HepG2 (cell line): ENCODE measurements around the gene BRIP1. TPM values are rescaled to one million over a fixed set of nuclear protein-coding genes. Genes with fewer than 3 reads are reported as not detected.

ENCODE experiments used
- ATAC-seq: fragments of 200-7000 bp; cut with Tn5 transposase; 3 replicates; pipeline ENCODE4 v1.9.1; 2020; ENCODE audit warnings: mild to moderate bottlenecking, moderate library complexity
- BruUV-seq: library from RNA; stranded (reverse); fragments of 400-500 nt; replicated peaks from 2 replicates; lab custom pipeline; 2021; lab: Mats Ljungman, UMichigan
- CTCF ChIA-PET: fragments of 300-600 bp; formaldehyde crosslinking; extraction: SDS; loops from one replicate; lab custom pipeline; 2021; ENCODE audit warnings: low total read pairs, inconsistent platforms, low intra/inter-chr PET ratio; lab: Yijun Ruan, JAX
- POLR2A ChIA-PET: fragments of 350-600 bp; sonication (Branson Sonifier 250); formaldehyde crosslinking; loops from one replicate; lab custom pipeline; 2020; ENCODE audit warnings: antibody characterized with exemption, inconsistent platforms; lab: Yijun Ruan, JAX
- DNase-seq: peaks from one replicate; pipeline ENCODE4 v3.0.0-alpha.2; 2015; ENCODE audit warnings: low spot score
- FAIRE-seq: peaks from 3 replicates; lab custom pipeline; 2011; peaks lifted over from hg19 to GRCh38; lab: Jason Lieb, UNC
- H2AFZ ChIP-seq: one replicate; pipeline ENCODE4 v1.6.1; 2011; ENCODE audit warnings: low read length, inconsistent platforms
- H3K27ac ChIP-seq: fragments of 300-600 bp; 3 replicates; pipeline ENCODE4 v1.8.0; 2011; ENCODE audit warnings: mixed run types, mild to moderate bottlenecking, mixed read lengths, low read length, inconsistent platforms; ENCODE audit not compliant: insufficient read depth; ENCODE audit errors: extremely low read length
- H3K27me3 ChIP-seq, 2 experiments: fragments of 200-600 bp in 1 of 2; 2 replicates in 1 of 2; 3 replicates in 1 of 2; pipeline versions ENCODE4 v1.6.0 to v1.8.0; 2011; ENCODE audit warnings: low read length in 2 of 2, mild to moderate bottlenecking in 2 of 2, moderate library complexity in 2 of 2, inconsistent platforms in 1 of 2; ENCODE audit not compliant: insufficient read depth in 2 of 2, control insufficient read depth in 1 of 2
- H3K36me3 ChIP-seq, 2 experiments: fragments of 200-600 bp in 1 of 2; replicated peaks in 1 of 2; 2 replicates in 1 of 2; 3 replicates in 1 of 2; pipeline versions ENCODE4 v1.5.1 to v1.8.0; 2011; ENCODE audit warnings: low read length in 2 of 2, inconsistent platforms in 1 of 2; ENCODE audit not compliant: insufficient read depth in 2 of 2, control insufficient read depth in 1 of 2
- H3K4me1 ChIP-seq: 2 replicates; pipeline ENCODE4 v1.5.1; 2012; ENCODE audit warnings: low read length, inconsistent platforms; ENCODE audit not compliant: insufficient read depth
- H3K4me2 ChIP-seq: 2 replicates; pipeline ENCODE4 v1.6.0; 2011; ENCODE audit warnings: low read depth, low read length, inconsistent platforms
- H3K4me3 ChIP-seq, 3 experiments: fragments of 200-600 bp in 1 of 3; sonication (generic), shearing (Covaris generic) in 1 of 3; replicated peaks in 1 of 3; 2 replicates each; pipeline ENCODE4 v1.5.1; 2011 to 2016; ENCODE audit warnings: low read length in 3 of 3, inconsistent platforms in 2 of 3, low read depth in 2 of 3, mild to moderate bottlenecking in 2 of 3, control low read depth in 1 of 3, mixed read lengths in 1 of 3; ENCODE audit not compliant: insufficient read depth in 1 of 3
- H3K79me2 ChIP-seq: one replicate; pipeline ENCODE4 v1.6.1; 2011; ENCODE audit warnings: low read length, inconsistent platforms; ENCODE audit not compliant: insufficient read depth
- H3K9ac ChIP-seq: 2 replicates; pipeline ENCODE4 v1.6.0; 2011; ENCODE audit warnings: mild to moderate bottlenecking, low read depth, low read length, inconsistent platforms; ENCODE audit not compliant: insufficient read depth
- H3K9me3 ChIP-seq: 2 replicates; pipeline ENCODE4 v1.5.1; 2012; ENCODE audit warnings: mild to moderate bottlenecking, low read length
- H4K20me1 ChIP-seq: 2 replicates; pipeline ENCODE4 v1.6.0; 2011; ENCODE audit warnings: inconsistent platforms, mild to moderate bottlenecking, low read length, moderate library complexity; ENCODE audit not compliant: insufficient read depth
- FOXA1 ChIP-seq, 2 experiments: fragments of 450-650 bp in 1 of 2; sonication (generic) in 1 of 2; formaldehyde crosslinking in 1 of 2; IDR thresholded peaks; 2 replicates each; pipeline versions ENCODE4 v1.4.0 to v1.6.1; 2016 to 2020; ENCODE audit warnings: missing genetic modification reagents in 1 of 2
- HHEX ChIP-seq: IDR thresholded peaks from 2 replicates; pipeline ENCODE4 v1.6.1; 2016; ENCODE audit warnings: control low read depth
- MIXL1 ChIP-seq: IDR thresholded peaks from 2 replicates; pipeline ENCODE4 v1.6.1; 2016
- NFIB ChIP-seq: sonication (generic); formaldehyde crosslinking; IDR thresholded peaks from 2 replicates; pipeline ENCODE4 v1.9.0; 2021; ENCODE audit warnings: missing genetic modification reagents, mild to moderate bottlenecking, borderline replicate concordance
- ZBTB37 ChIP-seq: sonication (generic); formaldehyde crosslinking; IDR thresholded peaks from 2 replicates; pipeline ENCODE4 v1.4.0; 2020; ENCODE audit warnings: mild to moderate bottlenecking, missing genetic modification reagents
- ZNF329 ChIP-seq: sonication (generic); formaldehyde crosslinking; IDR thresholded peaks from 2 replicates; pipeline ENCODE4 v1.9.0; 2021; ENCODE audit warnings: low read depth, mild to moderate bottlenecking, missing genetic modification reagents
- ZNF503 ChIP-seq: sonication (generic); formaldehyde crosslinking; IDR thresholded peaks from 2 replicates; pipeline ENCODE4 v1.4.0; 2020; ENCODE audit warnings: missing genetic modification reagents
- ZNF577 ChIP-seq: sonication (generic); formaldehyde crosslinking; IDR thresholded peaks from 2 replicates; pipeline ENCODE4 v1.4.0; 2020; ENCODE audit warnings: mild to moderate bottlenecking, low read depth, missing genetic modification reagents, borderline replicate concordance
- ZNF609 ChIP-seq: sonication (generic); formaldehyde crosslinking; IDR thresholded peaks from 2 replicates; pipeline ENCODE4 v1.4.0; 2020; ENCODE audit warnings: mild to moderate bottlenecking, missing genetic modification reagents, borderline replicate concordance
- in situ Hi-C: cut with HindIII; loops from 2 replicates; pipeline ENCODE4 v1.10.0; 2017; ENCODE audit warnings: low pct_unique_long_range_greater_than_20kb; ENCODE audit not compliant: extremely low pct_ligation_motif_present
- intact Hi-C: fragments of 100-400 bp; cut with micrococcal nuclease; formaldehyde crosslinking; loops from one replicate; pipeline ENCODE4 v1.10.0; 2022; ENCODE audit not compliant: unreplicated experiment
- polyA plus RNA-seq, 8 experiments: library from polyadenylated mRNA; depleted of rRNA in 3 of 8; stranded (reverse) in 7 of 8; unstranded in 1 of 8; fragments of >200 nt; fragmentation: Illumina TruSeq in 4 of 8; extraction: Trizol in 4 of 8; gene quantifications; 2 replicates each; pipeline versions ENCODE4 v1.2.1 to v1.2.3, GENCODE V29; 2011 to 2016; ENCODE audit warnings: low read depth in 4 of 8, missing spikeins in 1 of 8, mixed read lengths in 1 of 8; ENCODE audit not compliant: insufficient read depth in 1 of 8
- total RNA-seq, 5 experiments: library from RNA; depleted of rRNA; stranded (reverse); fragments of >200 nt; fragmentation: Illumina TruSeq; extraction: Trizol; gene quantifications; 2 replicates each; pipeline ENCODE4 v1.2.3, GENCODE V29; 2016; ENCODE audit warnings: low read depth in 1 of 5

The BRIP1 gene
- total and polyA plus RNA-seq, 2 of the 13 experiments (the other 11 are each of a cell fraction or from before 2014, with no cell fraction given) = 3.8 to 27.7 TPM

GRCh38 chr17:61755668-61756067, 107.7 kb downstream of the BRIP1 start (continued):
- TF ChIP-seq HHEX (no peak), FOXA1 (IDR thresholded peaks at IDR 0.05) (no peak), FOXA1 (CRISPR knock-in tag; IDR thresholded peaks at IDR 0.05) (no peak)
- TF ChIP-seq, all 625 proteins: peak for 0

- ChIA-PET CTCF (no interaction called here), POLR2A (no interaction called here)
- no peaks in the 10 kb centered on the region for H3K9me3 ChIP-seq
- peaks cover 1 to 7% of the 10 kb centered on the region in 2 experiments; a peak in 2 of 5 replicates for H3K36me3 ChIP-seq
- FAIRE-seq = no peak
- DNase-seq = no peak
- no peaks in the 10 kb centered on the region for H3K27me3 ChIP-seq
- no peaks in the 10 kb centered on the region for H4K20me1 ChIP-seq
- TF ChIP-seq ZNF503 (CRISPR knock-in tag) = no peak
- TF ChIP-seq ZNF609 = no peak
- no peak for TF ChIP-seq MIXL1
- TF ChIP-seq ZNF329 = no peak
- no peak for TF ChIP-seq ZBTB37
- no peak for TF ChIP-seq ZNF577
- TF ChIP-seq NFIB = no peak
- no peak for ATAC-seq
- H3K4me3 ChIP-seq = no peak overlapping the region
- no peak overlapping the region for H2AFZ ChIP-seq
- H3K4me2 ChIP-seq = no peak overlapping the region
- H3K27ac ChIP-seq = no peak overlapping the region
- H3K79me2 ChIP-seq = no peaks in the 10 kb centered on the region
- BruUV-seq = no TSS peak
- no peaks in the 10 kb centered on the region for H3K4me1 ChIP-seq
- no peak overlapping the region for H3K9ac ChIP-seq
- in situ Hi-C loops (no loop called here), intact Hi-C loops (no loop called here)
These were observed 108.2 kb downstream of the BRIP1 start for GRCh38 chr17:61755078-61755477.
